ENCODE measurements around the gene POLR3G.

Gene POLR3G

GRCh38 chr5:90561766-90562165, 87.1 kb downstream of the POLR3G start:
- no peak overlapping the region for H3K4me3 ChIP-seq (ENCODE audit: low read depth, low read length)
- no peak for DNase-seq (ENCODE audit: low read depth)
- no peak for TF ChIP-seq CTCF (IDR thresholded peaks at IDR 0.05; ENCODE audit: insufficient read depth, low read depth, low read length, missing control alignments)

GRCh38 chr5:90562341-90562740, 87.7 kb downstream of the POLR3G start:
- H3K4me3 ChIP-seq (ENCODE audit: low read depth, low read length) = no peak overlapping the region
- TF ChIP-seq CTCF (IDR thresholded peaks at IDR 0.05; ENCODE audit: insufficient read depth, low read depth, low read length, missing control alignments) = no peak
- no peak for DNase-seq (ENCODE audit: low read depth)

GRCh38 chr5:90563108-90563507, 88.4 kb downstream of the POLR3G start:
- DNase-seq (ENCODE audit: low read depth) = no peak
- no peak overlapping the region for H3K4me3 ChIP-seq (ENCODE audit: low read depth, low read length)
- no peak for TF ChIP-seq CTCF (IDR thresholded peaks at IDR 0.05; ENCODE audit: insufficient read depth, low read depth, low read length, missing control alignments)

Measured in GM12865 (cell line).